PFSK-1 (cell line): ENCODE measurements around the gene PVALB.

Source experiments
- FOXP2 ChIP-seq: optimal IDR thresholded peaks from 2 replicates; pipeline ENCODE3; 2011; ENCODE audit warnings: borderline replicate concordance, control low read depth, inconsistent platforms; ENCODE audit not compliant: insufficient read depth; ENCODE audit errors: extremely low read length, extremely low read depth
- POLR2AphosphoS5 ChIP-seq: IDR thresholded peaks from 2 replicates; pipeline ENCODE4 v1.6.1; 2012; ENCODE audit warnings: low read depth, mild to moderate bottlenecking, control low read depth, low read length, moderate library complexity
- REST ChIP-seq, 2 experiments: IDR thresholded peaks; 2 replicates each; pipeline versions ENCODE4 v1.6.1 to v1.8.0; 2011 to 2012; ENCODE audit warnings: low read depth in 2 of 2, low read length in 2 of 2, control low read depth in 1 of 2, inconsistent platforms in 1 of 2, mild to moderate bottlenecking in 1 of 2, moderate library complexity in 1 of 2; ENCODE audit not compliant: insufficient read depth in 1 of 2
- SIN3A ChIP-seq: IDR thresholded peaks from 2 replicates; pipeline ENCODE4 v1.6.1; 2012; ENCODE audit warnings: mild to moderate bottlenecking, low read length, moderate library complexity, borderline replicate concordance; ENCODE audit not compliant: insufficient read depth
- TAF1 ChIP-seq: IDR thresholded peaks from 2 replicates; pipeline ENCODE4 v1.6.1; 2012; ENCODE audit warnings: low read length, control low read depth, borderline replicate concordance; ENCODE audit not compliant: insufficient read depth

Gene PVALB

DNA sequence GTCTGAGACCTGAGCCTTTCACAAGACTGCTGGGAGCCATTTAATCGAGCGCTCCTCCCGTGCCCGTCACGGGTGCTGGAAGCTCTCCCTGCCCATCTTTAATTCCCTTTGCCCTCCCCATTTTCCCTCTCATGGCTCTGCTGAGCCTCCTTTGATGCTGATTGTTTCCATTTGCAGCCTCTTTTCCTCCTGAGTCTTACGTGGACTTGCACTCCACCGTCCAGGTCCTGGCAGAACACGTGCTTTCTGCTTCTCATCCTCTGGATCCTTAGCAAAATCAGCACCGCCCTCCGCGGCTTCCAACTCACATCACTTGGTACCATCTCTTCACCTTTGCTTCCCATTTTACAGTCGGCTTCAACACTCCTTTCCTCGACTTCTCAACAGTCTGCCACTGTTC, 48.2 kb downstream of the PVALB start:
- TF ChIP-seq FOXP2 (no peak), TAF1 (no peak), REST (IDR thresholded peaks at IDR 0.05; ENCODE audit: insufficient read depth in 1 of 2, low read depth in 2 of 2, low read length in 2 of 2) (no peak), SIN3A (no peak), POLR2AphosphoS5 (no peak)

- TF ChIP-seq REST (IDR thresholded peaks at IDR 0.05; ENCODE audit: insufficient read depth in 1 of 2, low read depth in 2 of 2, low read length in 2 of 2) (no peak), FOXP2 (no peak), POLR2AphosphoS5 (no peak), TAF1 (no peak), SIN3A (no peak)
Measured at GRCh38 chr22:36768141-36768540, 48.7 kb downstream of the PVALB start.

DNA sequence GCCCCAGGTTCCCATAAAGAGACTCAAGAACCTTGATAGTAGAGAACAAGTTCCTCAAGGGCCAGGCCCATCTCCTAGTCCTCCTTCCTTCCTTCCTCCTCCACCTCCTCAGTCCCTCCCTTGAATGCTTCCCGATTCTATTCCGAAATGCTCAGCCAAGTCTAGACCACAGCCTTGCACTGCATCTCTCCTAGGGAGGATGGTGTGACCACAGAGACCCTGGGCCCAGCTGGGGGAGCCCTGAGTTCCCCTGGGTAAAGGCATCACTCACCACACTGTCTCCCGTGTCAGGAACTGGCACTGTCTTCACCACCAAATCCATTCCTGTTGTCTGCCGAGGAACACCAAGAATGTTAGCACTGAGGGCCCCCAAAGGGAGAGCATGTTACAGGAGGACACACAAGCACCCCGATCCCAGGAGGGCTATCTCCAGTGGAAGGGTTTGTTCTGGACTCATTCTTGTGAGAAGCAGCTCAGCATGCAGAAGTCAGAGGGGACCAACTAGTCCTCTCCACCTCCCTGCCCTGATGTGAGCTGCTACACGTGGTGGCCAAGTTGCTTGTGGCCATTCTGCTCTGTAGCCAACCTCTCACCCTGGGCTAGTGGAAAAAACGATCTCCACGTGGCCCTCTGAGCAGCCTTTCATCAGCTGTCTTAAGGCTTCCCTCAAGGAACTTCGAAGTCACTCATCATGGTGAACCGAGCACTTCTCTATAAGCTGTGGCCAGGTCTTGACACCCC, 49.6 kb downstream of the PVALB start:
- TF ChIP-seq SIN3A (no peak), FOXP2 (no peak), REST (IDR thresholded peaks at IDR 0.05; ENCODE audit: insufficient read depth in 1 of 2, low read depth in 2 of 2, low read length in 2 of 2) (no peak), TAF1 (no peak), POLR2AphosphoS5 (no peak)

- TF ChIP-seq FOXP2 (no peak), POLR2AphosphoS5 (no peak)
Measured at GRCh38 chr22:36765943-36766450, 50.8 kb downstream of the PVALB start.

GRCh38 chr22:36765131-36765942, 51.5 kb downstream of the PVALB start:
- no peak for TF ChIP-seq FOXP2
- no peak for TF ChIP-seq SIN3A
- TF ChIP-seq POLR2AphosphoS5: no peak
- no peak for TF ChIP-seq REST (IDR thresholded peaks at IDR 0.05; ENCODE audit: insufficient read depth in 1 of 2, low read depth in 2 of 2, low read length in 2 of 2)
- TF ChIP-seq TAF1: no peak
